Measurements from ENCODE around the gene RCBTB2.
A peak's percentile ranks its signal among the peaks of the same experiment; 100 is the strongest.
"Not testable (repeated sequence)": the region's sequence is repeated elsewhere in the genome, so short reads cannot be mapped to it uniquely, and the experiment has no call there.

The RCBTB2 gene

GRCh38 chr13:48532506-48533499, at the start of gene RCBTB2:
Gene RCBTB2, minus strand, starts transcription at chr13:48533080. Its CDS starts 11,141 bp downstream, at chr13:48521939.
- peak; percentile 99 for DNase-seq

- no peak for DNase-seq
Observed at GRCh38 chr13:48582084-48582483, 49.2 kb upstream of the RCBTB2 start.

GRCh38 chr13:48580896-48581295, 48.0 kb upstream of the RCBTB2 start:
- DNase-seq = no peak

- DNase-seq = peak; percentile 33
Observed at GRCh38 chr13:48580185-48580803, 47.4 kb upstream of the RCBTB2 start.

- DNase-seq = not testable (repeated sequence)
Observed at GRCh38 chr13:48579919-48580180, 47.0 kb upstream of the RCBTB2 start.

- DNase-seq = peak; percentile 25
Observed at GRCh38 chr13:48579165-48579918, 46.5 kb upstream of the RCBTB2 start.

GRCh38 chr13:48578516-48579164, 45.8 kb upstream of the RCBTB2 start:
- DNase-seq = no peak

GRCh38 chr13:48576448-48577010, 43.6 kb upstream of the RCBTB2 start:
- no peak for DNase-seq

- peak; percentile 23 for DNase-seq
Observed at GRCh38 chr13:48575031-48575430, 42.2 kb upstream of the RCBTB2 start.

- DNase-seq = no peak
Observed at GRCh38 chr13:48574041-48574796, 41.3 kb upstream of the RCBTB2 start.

- no peak for DNase-seq
Observed at GRCh38 chr13:48573213-48574007, 40.5 kb upstream of the RCBTB2 start.

- DNase-seq = no peak
Observed at GRCh38 chr13:48571126-48571913, 38.4 kb upstream of the RCBTB2 start.

- no peak for DNase-seq
Observed at GRCh38 chr13:48570216-48570828, 37.4 kb upstream of the RCBTB2 start.

- no peak for DNase-seq
Observed at GRCh38 chr13:48569104-48569666, 36.3 kb upstream of the RCBTB2 start.

GRCh38 chr13:48568370-48569103, 35.7 kb upstream of the RCBTB2 start:
- no peak for DNase-seq

- no peak for DNase-seq
Observed at GRCh38 chr13:48567515-48568369, 34.9 kb upstream of the RCBTB2 start.

- no peak for DNase-seq
Observed at GRCh38 chr13:48564056-48564455, 31.2 kb upstream of the RCBTB2 start.

GRCh38 chr13:48563626-48564025, 30.7 kb upstream of the RCBTB2 start:
- no peak for DNase-seq
